ENCODE measurements around the gene RNFT2. TPM values are rescaled to one million over a fixed set of nuclear protein-coding genes. Genes with fewer than 3 reads are reported as not detected.

RNFT2 gene
- polyA plus RNA-seq, 2 of the 4 experiments (the other 2 are of a cell fraction): 2.6 to 7.2 TPM

DNA sequence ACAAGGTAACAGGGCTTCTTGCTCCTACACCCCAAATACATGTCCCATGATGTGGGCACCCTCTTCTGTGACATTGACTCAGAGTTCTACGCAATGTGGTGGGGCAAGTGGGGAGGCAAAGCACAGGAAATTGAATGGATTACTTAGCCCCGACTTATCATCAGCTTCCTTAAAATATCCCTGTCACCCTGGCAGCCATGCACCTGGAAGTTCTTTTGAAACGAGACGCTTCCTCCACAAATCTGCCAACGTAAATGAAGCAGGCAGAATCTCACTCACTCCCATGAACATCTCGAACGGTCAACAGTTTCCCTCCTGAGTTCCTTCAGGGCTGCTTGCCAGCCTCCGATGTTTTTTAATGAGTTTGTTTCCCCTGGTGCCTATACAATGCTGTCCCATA is 33.5 kb downstream of the RNFT2 start:
- H3K9me3 ChIP-seq: no peaks in the 10 kb centered on the region
- FAIRE-seq (no peak), DNase-seq (ENCODE audit: low read depth in 1 of 2, low spot score in 1 of 2) (no peak), ATAC-seq (no peak)
- no peak for TF ChIP-seq RFX5 (IDR thresholded peaks at IDR 0.05)
- TF ChIP-seq, protein P1, sequence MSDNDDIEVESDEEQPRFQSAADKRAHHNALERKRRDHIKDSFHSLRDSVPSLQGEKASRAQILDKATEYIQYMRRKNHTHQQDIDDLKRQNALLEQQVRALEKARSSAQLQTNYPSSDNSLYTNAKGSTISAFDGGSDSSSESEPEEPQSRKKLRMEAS (IDR thresholded peaks at IDR 0.05): no peak
- TF ChIP-seq TFCP2L1 (CRISPR knock-in tag; IDR thresholded peaks at IDR 0.05): no peak
- no peak for TF ChIP-seq MAZ (IDR thresholded peaks at IDR 0.05; ENCODE audit: borderline replicate concordance, low read depth, low read length)
- TF ChIP-seq, protein P2, sequence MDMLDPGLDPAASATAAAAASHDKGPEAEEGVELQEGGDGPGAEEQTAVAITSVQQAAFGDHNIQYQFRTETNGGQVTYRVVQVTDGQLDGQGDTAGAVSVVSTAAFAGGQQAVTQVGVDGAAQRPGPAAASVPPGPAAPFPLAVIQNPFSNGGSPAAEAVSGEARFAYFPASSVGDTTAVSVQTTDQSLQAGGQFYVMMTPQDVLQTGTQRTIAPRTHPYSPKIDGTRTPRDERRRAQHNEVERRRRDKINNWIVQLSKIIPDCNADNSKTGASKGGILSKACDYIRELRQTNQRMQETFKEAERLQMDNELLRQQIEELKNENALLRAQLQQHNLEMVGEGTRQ (IDR thresholded peaks at IDR 0.05): no peak
- no peak for TF ChIP-seq ZSCAN20 (CRISPR knock-in tag; IDR thresholded peaks at IDR 0.05)
- TF ChIP-seq NFE2L2 (conservative IDR thresholded peaks at IDR 0.05; ENCODE audit: low read length): no peak
- no peak for TF ChIP-seq RARB (CRISPR knock-in tag; IDR thresholded peaks at IDR 0.05)
- TF ChIP-seq, protein P3, sequence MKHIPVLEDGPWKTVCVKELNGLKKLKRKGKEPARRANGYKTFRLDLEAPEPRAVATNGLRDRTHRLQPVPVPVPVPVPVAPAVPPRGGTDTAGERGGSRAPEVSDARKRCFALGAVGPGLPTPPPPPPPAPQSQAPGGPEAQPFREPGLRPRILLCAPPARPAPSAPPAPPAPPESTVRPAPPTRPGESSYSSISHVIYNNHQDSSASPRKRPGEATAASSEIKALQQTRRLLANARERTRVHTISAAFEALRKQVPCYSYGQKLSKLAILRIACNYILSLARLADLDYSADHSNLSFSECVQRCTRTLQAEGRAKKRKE (CRISPR knock-in tag; IDR thresholded peaks at IDR 0.05; ENCODE audit: low read depth): no peak
- TF ChIP-seq, protein P4, sequence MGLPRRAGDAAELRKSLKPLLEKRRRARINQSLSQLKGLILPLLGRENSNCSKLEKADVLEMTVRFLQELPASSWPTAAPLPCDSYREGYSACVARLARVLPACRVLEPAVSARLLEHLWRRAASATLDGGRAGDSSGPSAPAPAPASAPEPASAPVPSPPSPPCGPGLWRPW (IDR thresholded peaks at IDR 0.05): no peak
- no peak for TF ChIP-seq CHD4 (IDR thresholded peaks at IDR 0.05; ENCODE audit: borderline replicate concordance)
- TF ChIP-seq FOXS1 (CRISPR knock-in tag; IDR thresholded peaks at IDR 0.05): no peak
- TF ChIP-seq ESRRA (IDR thresholded peaks at IDR 0.05; ENCODE audit: borderline replicate concordance, low read length): no peak
- TF ChIP-seq POLR2AphosphoS2 (conservative IDR thresholded peaks at IDR 0.05; ENCODE audit: low read length): no peak
- TF ChIP-seq RAD21 (conservative IDR thresholded peaks at IDR 0.05 in 1 of 2, IDR thresholded peaks at IDR 0.05 in 1 of 2): no peak
- H3K4me3 ChIP-seq: no peak overlapping the region
- ChIA-PET POLR2A (no interaction called here), CTCF (no interaction called here)
- H3K4me1 ChIP-seq: no peaks in the 10 kb centered on the region
- H3K27ac ChIP-seq: no peak overlapping the region
- WGBS (ENCODE audit: missing lambda C conversion rate): 82% methylated on average over 8 of the region's 8 CpGs
- H3K4me2 ChIP-seq: no peak overlapping the region

DNA sequence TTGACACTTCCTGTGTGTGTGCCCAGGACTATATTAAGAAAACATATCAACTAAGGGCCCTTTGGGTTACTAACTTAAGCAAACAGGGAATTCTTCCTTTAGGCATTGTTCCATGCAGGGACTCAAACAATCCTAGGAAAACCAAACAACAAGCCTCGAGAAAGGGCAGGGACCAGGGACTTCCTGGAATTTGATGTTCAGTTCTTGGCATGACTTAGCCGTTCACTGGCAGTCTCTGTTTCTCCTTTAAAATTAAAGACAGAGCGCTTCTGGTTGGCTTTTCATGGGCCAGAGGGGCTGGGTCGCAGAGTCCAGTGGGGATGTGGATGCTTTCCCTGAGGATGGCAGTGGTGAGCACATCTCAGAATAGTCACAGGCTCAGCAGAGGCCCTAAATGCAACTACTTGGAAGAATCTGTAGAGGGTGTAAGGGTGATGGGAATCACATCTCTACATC is 35.2 kb downstream of the RNFT2 start:
- FAIRE-seq (no peak), DNase-seq (ENCODE audit: low read depth in 1 of 2, low spot score in 1 of 2) (peak; percentile 28 to 43), ATAC-seq (peak; percentile 68 to 83; a peak in 5 of 6 replicates)
- TF ChIP-seq TP53 (CRISPR knock-in tag; IDR thresholded peaks at IDR 0.05) (no peak), MAZ (IDR thresholded peaks at IDR 0.05; ENCODE audit: borderline replicate concordance, low read depth, low read length) (no peak), TFCP2L1 (CRISPR knock-in tag; IDR thresholded peaks at IDR 0.05) (no peak), RNF2 (IDR thresholded peaks at IDR 0.05; ENCODE audit: borderline replicate concordance, low read depth) (no peak), ESRRA (IDR thresholded peaks at IDR 0.05; ENCODE audit: borderline replicate concordance, low read length) (no peak), SREBF2 (IDR thresholded peaks at IDR 0.05) (no peak), ZC3H11A (IDR thresholded peaks at IDR 0.05) (no peak), HOXB13 (CRISPR knock-in tag; IDR thresholded peaks at IDR 0.05; ENCODE audit: low read depth) (no peak), NPAS2 (CRISPR knock-in tag; IDR thresholded peaks at IDR 0.05; ENCODE audit: borderline replicate concordance) (no peak), CHD2 (IDR thresholded peaks at IDR 0.05; ENCODE audit: low read length, partially characterized antibody) (no peak), HDAC2 (IDR thresholded peaks at IDR 0.05) (no peak), MYC (IDR thresholded peaks at IDR 0.05; ENCODE audit: borderline replicate concordance, low read length) (no peak), ZFP36 (IDR thresholded peaks at IDR 0.05; ENCODE audit: borderline replicate concordance, partially characterized antibody) (no peak)
- TF ChIP-seq, protein P5, sequence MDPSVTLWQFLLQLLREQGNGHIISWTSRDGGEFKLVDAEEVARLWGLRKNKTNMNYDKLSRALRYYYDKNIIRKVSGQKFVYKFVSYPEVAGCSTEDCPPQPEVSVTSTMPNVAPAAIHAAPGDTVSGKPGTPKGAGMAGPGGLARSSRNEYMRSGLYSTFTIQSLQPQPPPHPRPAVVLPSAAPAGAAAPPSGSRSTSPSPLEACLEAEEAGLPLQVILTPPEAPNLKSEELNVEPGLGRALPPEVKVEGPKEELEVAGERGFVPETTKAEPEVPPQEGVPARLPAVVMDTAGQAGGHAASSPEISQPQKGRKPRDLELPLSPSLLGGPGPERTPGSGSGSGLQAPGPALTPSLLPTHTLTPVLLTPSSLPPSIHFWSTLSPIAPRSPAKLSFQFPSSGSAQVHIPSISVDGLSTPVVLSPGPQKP (IDR thresholded peaks at IDR 0.05; ENCODE audit: low read depth, low read length): no peak
- TF ChIP-seq, protein P6, sequence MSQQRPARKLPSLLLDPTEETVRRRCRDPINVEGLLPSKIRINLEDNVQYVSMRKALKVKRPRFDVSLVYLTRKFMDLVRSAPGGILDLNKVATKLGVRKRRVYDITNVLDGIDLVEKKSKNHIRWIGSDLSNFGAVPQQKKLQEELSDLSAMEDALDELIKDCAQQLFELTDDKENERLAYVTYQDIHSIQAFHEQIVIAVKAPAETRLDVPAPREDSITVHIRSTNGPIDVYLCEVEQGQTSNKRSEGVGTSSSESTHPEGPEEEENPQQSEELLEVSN (IDR thresholded peaks at IDR 0.05; ENCODE audit: borderline replicate concordance, low read depth): no peak
- Histone ChIP-seq H3K4me2 (no peak overlapping the region), H3K4me1 (no peaks in the 10 kb centered on the region), H3K4me3 (no peak overlapping the region), H3K9me3 (no peaks in the 10 kb centered on the region), H3K27ac (no peak overlapping the region)
- 81% methylated on average over 4 of the region's 4 CpGs for WGBS (ENCODE audit: missing lambda C conversion rate)
- ChIA-PET POLR2A (no interaction called here), CTCF (no interaction called here)
